ENCODE results near the gene HOXD10. TPM values are rescaled to one million over a fixed set of nuclear protein-coding genes. Genes with fewer than 3 reads are reported as not detected.

HOXD10 gene
- total and polyA plus RNA-seq, 5 experiments from 2014 or later: not detected

GRCh38 chr2:176123411-176124109 lies 7.0 kb downstream of the HOXD10 start:
- peak overlapping the region in 2 of 10 donors; percentile 2 to 71 for H3K27ac Mint-ChIP-seq
- H3K4me1 Mint-ChIP-seq: peaks cover 8 to 32% (median 19%) of the 10 kb centered on the region in 4 donors
- H3K9me3 Mint-ChIP-seq: peaks cover 0 to 24% (median 9%) of the 10 kb centered on the region in 9 donors
- DNase-seq (no peak), ATAC-seq (no peak)
- POLR2A ChIA-PET: no interaction called here
- H3K4me3 Mint-ChIP-seq: peak overlapping the region in 9 of 10 donors; percentile 20 to 74 (median 60)
- H3K27me3 Mint-ChIP-seq: peaks cover 63 to 87% (median 76%) of the 10 kb centered on the region in 5 donors
- H3K36me3 Mint-ChIP-seq: peaks cover 0 to 7% (median 6%) of the 10 kb centered on the region in 3 donors

DNA sequence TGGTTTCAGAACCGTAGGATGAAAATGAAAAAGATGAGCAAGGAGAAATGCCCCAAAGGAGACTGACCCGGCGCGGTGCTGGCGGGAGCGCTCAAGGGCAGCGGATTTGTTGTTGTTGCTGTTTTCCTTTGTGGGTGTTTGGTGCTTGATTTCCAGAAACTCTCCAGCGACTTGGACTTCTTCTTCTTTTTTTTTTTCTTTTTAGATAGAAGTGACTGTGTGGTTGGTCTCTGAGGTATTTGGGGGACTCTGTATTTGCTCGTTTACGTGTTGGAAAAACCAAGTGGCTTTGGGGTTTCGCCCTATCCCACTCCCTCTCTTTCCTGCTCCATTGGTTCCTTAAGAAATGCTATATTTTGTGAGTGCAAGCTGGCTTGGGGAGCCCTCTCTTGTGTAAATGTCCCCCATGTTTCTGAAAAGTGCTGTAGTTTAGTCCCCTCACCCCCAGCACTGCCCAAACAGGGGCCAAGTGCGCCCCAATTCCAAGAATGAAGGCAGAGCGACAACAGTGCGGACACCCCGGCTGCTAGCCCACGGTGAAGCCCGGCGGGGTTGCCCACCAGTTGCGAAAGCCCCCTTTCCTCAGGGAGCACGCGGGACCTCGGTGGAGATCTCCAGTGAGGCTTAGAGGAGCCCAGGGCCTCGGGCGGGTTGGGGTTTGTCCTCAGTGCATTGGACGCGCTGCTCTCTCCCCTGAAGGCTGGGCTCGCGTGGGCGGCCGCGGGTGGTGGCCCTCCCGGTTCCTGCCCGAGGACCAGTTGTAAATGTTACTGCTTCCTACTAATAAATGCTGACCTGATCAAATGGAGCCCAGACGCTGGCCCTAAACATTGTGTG lies 7.8 kb downstream of the HOXD10 start:
- H3K4me3 Mint-ChIP-seq: peak overlapping the region in 8 of 10 donors; percentile 6 to 74 (median 64)
- H3K27ac Mint-ChIP-seq: peak overlapping the region in 2 of 10 donors; percentile 48 to 71
- POLR2A ChIA-PET: no interaction called here
- peaks cover 9 to 35% (median 24%) of the 10 kb centered on the region in 4 donors for H3K4me1 Mint-ChIP-seq
- H3K27me3 Mint-ChIP-seq: peaks cover 61 to 87% (median 76%) of the 10 kb centered on the region in 5 donors
- peaks cover 0 to 7% (median 0%) of the 10 kb centered on the region in 3 donors for H3K36me3 Mint-ChIP-seq
- ATAC-seq (no peak), DNase-seq (no peak)
- H3K9me3 Mint-ChIP-seq: peaks cover 0 to 18% (median 5%) of the 10 kb centered on the region in 9 donors

- no peak for ATAC-seq
- POLR2A ChIA-PET: no interaction called here
- Mint-ChIP-seq H3K36me3 (peaks cover 0 to 7% (median 0%) of the 10 kb centered on the region in 3 donors), H3K4me3 (peak overlapping the region in 2 of 10 donors; percentile 11 to 65), H3K4me1 (peaks cover 7 to 35% (median 25%) of the 10 kb centered on the region in 4 donors), H3K27me3 (peaks cover 53 to 80% (median 67%) of the 10 kb centered on the region in 5 donors), H3K9me3 (peaks cover 0 to 11% (median 0%) of the 10 kb centered on the region in 9 donors), H3K27ac (no peak overlapping the region)
- DNase-seq: no peak
Observed at GRCh38 chr2:176124947-176125771, 8.6 kb downstream of the HOXD10 start.

- H3K4me3 Mint-ChIP-seq: no peak overlapping the region
Observed at GRCh38 chr2:176125772-176126054, 9.1 kb downstream of the HOXD10 start.

DNA sequence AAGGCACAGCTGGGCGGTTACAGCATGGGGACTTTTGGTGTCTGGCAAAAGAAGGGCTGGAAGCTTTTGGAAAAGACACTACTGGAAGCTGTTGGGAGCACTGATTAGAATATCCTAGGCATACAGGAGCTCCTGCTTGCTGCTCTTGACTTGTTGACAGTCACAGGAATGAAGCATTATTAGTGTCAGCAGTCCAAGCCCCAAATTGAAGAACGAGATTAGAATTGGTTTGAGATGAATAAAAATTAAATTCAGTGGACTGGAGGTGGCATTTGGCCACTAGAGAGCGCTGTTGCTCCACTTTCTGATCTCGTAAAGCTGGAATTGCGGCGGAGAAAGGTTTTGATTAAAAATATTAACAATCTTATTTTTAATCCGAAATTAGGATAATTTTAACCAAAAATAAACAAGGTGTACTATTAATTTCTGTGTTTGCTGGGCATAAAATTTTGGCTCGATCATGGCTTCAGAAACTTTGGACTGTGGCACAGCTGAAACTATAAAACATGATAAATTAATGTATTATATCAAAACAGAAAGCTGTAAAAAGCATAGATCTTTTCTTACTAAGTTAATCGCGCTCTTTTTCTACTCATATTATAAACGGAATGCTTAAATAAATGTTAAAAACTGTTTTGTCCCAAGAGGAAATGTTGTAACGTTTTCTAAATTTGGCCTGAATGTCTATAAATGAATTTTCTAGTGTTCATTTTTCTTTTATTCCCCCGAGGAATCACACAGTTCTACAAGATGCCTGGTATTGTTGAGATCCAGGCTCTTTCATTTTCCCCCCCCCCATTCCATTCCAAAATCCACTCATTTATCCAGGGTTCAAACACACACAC lies 10.6 kb downstream of the HOXD10 start:
- Mint-ChIP-seq H3K27me3 (peaks cover 56 to 79% (median 69%) of the 10 kb centered on the region in 5 donors), H3K4me3 (peak overlapping the region in 1 of 10 donors; percentile 10), H3K4me1 (peaks cover 9 to 45% (median 35%) of the 10 kb centered on the region in 4 donors), H3K9me3 (peaks cover 0 to 10% (median under 1%) of the 10 kb centered on the region in 9 donors), H3K36me3 (peaks cover 2 to 10% (median 2%) of the 10 kb centered on the region in 3 donors), H3K27ac (peak overlapping the region in 2 of 10 donors; percentile 34 to 71)
- DNase-seq (peak; percentile 49 to 80 (median 64)), ATAC-seq (peak in 1 of 2 donors; percentile 36)
- POLR2A ChIA-PET: no interaction called here

More at GRCh38 chr2:176125772-176126054, 9.1 kb downstream of the HOXD10 start:
- ATAC-seq (no peak), DNase-seq (no peak)
- POLR2A ChIA-PET: no interaction called here
- Mint-ChIP-seq H3K27me3 (peaks cover 51 to 77% (median 63%) of the 10 kb centered on the region in 5 donors), H3K27ac (no peak overlapping the region), H3K36me3 (peaks cover 0 to 5% (median 0%) of the 10 kb centered on the region in 3 donors), H3K4me1 (peaks cover 7 to 37% (median 27%) of the 10 kb centered on the region in 4 donors), H3K9me3 (peaks cover 0 to 6% (median 0%) of the 10 kb centered on the region in 9 donors)

GRCh38 chr2:176127774-176128072 lies 11.1 kb downstream of the HOXD10 start:
- Mint-ChIP-seq H3K36me3 (peaks cover 3 to 10% (median 6%) of the 10 kb centered on the region in 3 donors), H3K4me1 (peaks cover 12 to 50% (median 37%) of the 10 kb centered on the region in 4 donors), H3K27me3 (peaks cover 60 to 84% (median 72%) of the 10 kb centered on the region in 5 donors), H3K4me3 (peak overlapping the region in 4 of 10 donors; percentile 39 to 77 (median 70)), H3K9me3 (peaks cover 0 to 10% (median 3%) of the 10 kb centered on the region in 9 donors), H3K27ac (peak overlapping the region in 2 of 10 donors; percentile 1 to 71)
- POLR2A ChIA-PET: no interaction called here
- no peak for DNase-seq
- ATAC-seq: no peak

DNA sequence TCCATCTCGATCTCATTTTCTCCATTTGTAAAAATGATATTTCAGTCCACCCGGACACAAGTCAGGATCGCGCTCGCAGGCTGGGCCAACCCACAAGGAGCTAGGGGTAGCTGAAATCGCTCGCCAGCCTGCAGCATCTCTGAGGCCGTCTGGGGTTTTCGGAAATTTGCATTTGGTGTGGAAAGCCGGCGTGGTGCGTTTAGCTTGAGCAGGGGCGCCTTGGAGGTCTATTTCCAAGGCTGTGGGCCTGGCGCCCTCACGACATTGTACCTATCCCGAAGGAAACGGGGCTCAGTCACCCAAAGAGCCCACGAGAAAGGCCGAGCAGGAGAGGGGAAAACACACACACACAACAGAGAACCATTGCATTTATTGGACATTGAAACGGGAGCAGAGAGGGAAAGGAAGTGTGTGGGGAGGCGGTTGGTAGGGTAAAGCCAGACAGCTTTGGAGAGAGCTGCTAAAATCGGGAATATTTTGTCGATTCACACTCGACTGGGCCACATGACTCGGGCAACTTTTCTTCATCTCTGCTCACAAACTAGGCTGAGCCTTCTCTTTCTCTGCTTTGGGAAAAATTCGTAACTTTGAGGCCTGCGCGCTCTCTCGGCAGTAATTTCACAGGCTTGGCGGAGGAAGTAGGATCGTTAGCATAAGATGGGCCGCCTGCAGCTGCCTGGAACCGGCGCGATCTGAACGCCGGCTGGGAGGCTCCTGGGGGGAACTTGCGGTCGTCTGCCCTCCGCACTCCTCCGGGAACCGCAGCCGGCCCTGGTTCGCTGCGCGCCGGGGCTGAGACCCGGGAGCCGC lies 11.8 kb downstream of the HOXD10 start:
- POLR2A ChIA-PET: no interaction called here
- Mint-ChIP-seq H3K9me3 (peaks cover 0 to 13% (median 3%) of the 10 kb centered on the region in 9 donors), H3K4me1 (peaks cover 12 to 48% (median 38%) of the 10 kb centered on the region in 4 donors), H3K27ac (peak overlapping the region in 3 of 10 donors; percentile 19 to 88 (median 71)), H3K4me3 (peak overlapping the region; percentile 39 to 77 (median 68)), H3K36me3 (peaks cover 3 to 10% (median 7%) of the 10 kb centered on the region in 3 donors), H3K27me3 (peaks cover 65 to 88% (median 78%) of the 10 kb centered on the region in 5 donors)
- DNase-seq (no peak), ATAC-seq (no peak)

DNA sequence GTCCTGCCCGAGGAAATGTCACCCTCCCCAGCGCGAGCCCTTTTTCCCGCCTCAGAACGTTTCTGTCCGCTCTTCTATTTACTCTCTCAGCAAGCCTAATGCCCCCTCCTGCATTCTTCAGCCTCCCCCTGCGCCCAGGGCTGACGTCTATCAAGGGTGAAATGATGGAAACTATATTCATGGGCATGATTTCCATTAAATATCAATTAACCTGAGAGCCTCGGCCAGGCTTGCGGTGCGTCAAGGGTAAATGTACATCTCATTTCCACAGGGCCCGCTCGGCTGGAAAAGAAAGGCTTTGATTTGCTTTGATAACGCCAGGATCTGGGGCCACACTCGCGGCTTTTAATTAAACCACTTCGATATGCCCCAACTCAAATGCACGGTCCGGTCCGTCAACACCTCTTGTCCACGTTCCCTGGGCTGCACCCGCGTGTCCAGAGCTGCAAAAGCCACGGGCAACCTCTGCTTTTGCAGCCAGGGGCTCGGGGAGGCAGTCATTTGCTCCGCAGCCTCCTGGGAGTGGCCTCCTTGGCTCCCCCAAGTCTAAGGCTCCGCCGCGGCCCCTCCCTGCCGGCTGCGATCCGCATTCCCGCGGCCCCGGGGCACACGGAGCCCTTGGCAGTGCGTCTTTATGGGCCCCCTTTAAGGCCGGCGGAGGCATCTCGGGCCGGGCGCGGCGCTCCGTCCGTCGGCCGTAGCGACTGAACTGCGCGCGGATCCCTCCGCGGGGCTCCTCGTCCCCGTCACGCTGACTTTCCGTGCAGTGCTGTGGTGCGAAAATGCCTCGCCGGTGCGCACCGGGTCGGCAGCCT lies 12.6 kb downstream of the HOXD10 start, which contains the start of gene HOXD8:
TSS of gene HOXD8 (plus strand) at position 724 of the 815 bp plus-strand sequence. CDS start 662 bp downstream, outside the sequence.
- Mint-ChIP-seq H3K27me3 (peaks cover 67 to 88% (median 78%) of the 10 kb centered on the region in 5 donors), H3K27ac (peak within 1 kb of the TSS in 4 of 10 donors; percentile 19 to 88 (median 47)), H3K36me3 (peaks cover 3 to 10% (median 7%) of the 10 kb centered on the region in 3 donors), H3K4me3 (peak within 1 kb of the TSS; percentile 61 to 81 (median 75)), H3K4me1 (peaks cover 10 to 40% (median 32%) of the 10 kb centered on the region in 4 donors), H3K9me3 (peaks cover 0 to 22% (median 3%) of the 10 kb centered on the region in 9 donors)
- POLR2A ChIA-PET: no interaction called here
- DNase-seq: no peak
- peak; percentile 15 to 19 for ATAC-seq

DNA sequence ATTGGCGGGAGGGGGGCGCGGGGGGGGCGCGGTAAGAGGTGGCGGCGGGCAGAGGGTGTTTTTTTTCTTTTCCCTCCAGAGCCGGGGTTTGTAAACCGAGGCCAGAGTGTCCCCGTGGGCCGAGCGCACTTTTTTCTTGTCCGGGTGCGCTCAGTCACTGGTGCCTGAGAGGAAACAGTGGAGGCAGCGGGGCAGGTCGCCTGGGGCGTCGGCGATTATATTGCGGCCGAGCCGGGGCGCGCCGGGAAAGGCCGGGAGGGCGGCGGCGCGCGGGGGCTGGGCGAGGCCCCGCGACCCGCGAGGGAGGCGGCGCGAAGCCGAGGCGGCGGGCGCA lies 13.2 kb downstream of the HOXD10 start:
- Mint-ChIP-seq H3K9me3 (peaks cover 0 to 23% (median 3%) of the 10 kb centered on the region in 9 donors), H3K4me3 (peak overlapping the region in 8 of 10 donors; percentile 31 to 77 (median 44)), H3K27ac (no peak overlapping the region), H3K4me1 (peaks cover 10 to 40% (median 32%) of the 10 kb centered on the region in 4 donors), H3K36me3 (peaks cover 3 to 10% (median 6%) of the 10 kb centered on the region in 3 donors), H3K27me3 (peaks cover 68 to 88% (median 79%) of the 10 kb centered on the region in 5 donors)
- DNase-seq (no peak), ATAC-seq (peak; percentile 18 to 22)
- POLR2A ChIA-PET: no interaction called here
